Thyroid gland (tissue), 4 donors: ENCODE results near the gene OSBP2. TPM values are rescaled to one million over a fixed set of nuclear protein-coding genes. Genes with fewer than 3 reads are reported as not detected.

ENCODE experiments used
- DNase-seq, 2 donors: peaks; one replicate each; pipeline ENCODE4 v3.0.0-alpha.2; 2019
- H3K27ac ChIP-seq, 3 donors: fragments of 200-600 bp; sonication (generic); 1 replicate in 2 of 3; 2 replicates in 1 of 3; pipeline ENCODE4 v1.5.1; 2016 to 2019; ENCODE audit warnings: mild to moderate bottlenecking in 1 of 3, moderate library complexity in 1 of 3
- H3K27me3 ChIP-seq: fragments of 200-600 bp; sonication (generic); one replicate; pipeline ENCODE4 v1.5.1; 2019
- H3K36me3 ChIP-seq, 2 donors: fragments of 200-600 bp; sonication (generic); one replicate each; pipeline ENCODE4 v1.5.1; 2016 to 2019
- H3K4me1 ChIP-seq, 2 donors: fragments of 200-600 bp; sonication (generic); one replicate each; pipeline ENCODE4 v1.5.1; 2017 to 2019
- H3K4me3 ChIP-seq, 3 donors: fragments of 200-600 bp; sonication (generic); replicated peaks in 1 of 3; 1 replicate in 2 of 3; 2 replicates in 1 of 3; pipeline ENCODE4 v1.5.1; 2016; ENCODE audit warnings: mild to moderate bottlenecking in 1 of 3
- H3K9me3 ChIP-seq: fragments of 200-600 bp; sonication (generic); one replicate; pipeline ENCODE4 v1.5.1; 2017
- POLR2A ChIP-seq, 2 donors: fragments of 450-650 bp; IDR thresholded peaks; one replicate each; pipeline ENCODE4 v1.6.1; 2017; ENCODE audit warnings: antibody characterized with exemption in 2 of 2, mild to moderate bottlenecking in 2 of 2, moderate library complexity in 1 of 2
- WGBS, 2 donors: methylation state at CpG; one replicate each; pipeline ENCODE4 v1.1.5; 2017; 5-methylcytosine and 5-hydroxymethylcytosine counted together
- intact Hi-C: fragments of 100-400 bp; cut with DNase I; formaldehyde crosslinking; loops from one replicate; pipeline ENCODE4 v1.15.1; 2023
- total RNA-seq, 4 donors: library from RNA; depleted of rRNA; stranded (reverse); fragments of >200 nt; gene quantifications; one replicate each; pipeline ENCODE4 v1.2.3, GENCODE V29; 2016
- TF ChIP-seq, protein P1 (sequence below), 6 experiments: fragments of 200-600 bp in 3 of 6; fragments of 450-650 bp in 3 of 6; sonication (generic) in 3 of 6; IDR thresholded peaks; one replicate each; pipeline ENCODE4 v1.5.1; 2016 to 2019; ENCODE audit warnings: antibody characterized with exemption in 6 of 6, mild to moderate bottlenecking in 2 of 6, inconsistent platforms in 1 of 6, moderate library complexity in 1 of 6

The OSBP2 gene
- total RNA-seq, 4 donors from 2014 or later: 7.8 to 13.4 (median 11.5) TPM

DNA sequence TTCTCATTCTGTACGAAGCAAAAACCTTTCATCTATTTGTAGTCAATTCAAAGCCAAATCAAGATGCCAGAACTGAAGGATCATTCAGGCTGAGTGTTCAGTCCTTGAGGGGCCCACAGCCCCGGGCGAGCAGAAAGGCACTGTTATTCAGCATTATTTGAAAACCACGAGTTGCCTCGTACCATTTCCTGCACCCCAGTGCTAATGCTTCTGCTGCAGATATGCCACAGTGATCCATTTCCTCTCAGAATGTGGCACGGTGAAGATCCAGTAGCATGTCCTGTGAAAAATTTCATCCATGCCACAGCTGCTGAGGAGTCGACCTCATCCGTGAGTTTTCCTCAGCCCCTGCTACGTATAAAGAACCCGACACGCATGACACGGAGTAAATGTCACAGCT lies 85.4 kb downstream of the OSBP2 start:
- H3K4me3 ChIP-seq: no peak overlapping the region
- WGBS, 2 donors: 60 to 71% methylated on average over 12 of the region's 12 CpGs
- TF ChIP-seq, protein P1, sequence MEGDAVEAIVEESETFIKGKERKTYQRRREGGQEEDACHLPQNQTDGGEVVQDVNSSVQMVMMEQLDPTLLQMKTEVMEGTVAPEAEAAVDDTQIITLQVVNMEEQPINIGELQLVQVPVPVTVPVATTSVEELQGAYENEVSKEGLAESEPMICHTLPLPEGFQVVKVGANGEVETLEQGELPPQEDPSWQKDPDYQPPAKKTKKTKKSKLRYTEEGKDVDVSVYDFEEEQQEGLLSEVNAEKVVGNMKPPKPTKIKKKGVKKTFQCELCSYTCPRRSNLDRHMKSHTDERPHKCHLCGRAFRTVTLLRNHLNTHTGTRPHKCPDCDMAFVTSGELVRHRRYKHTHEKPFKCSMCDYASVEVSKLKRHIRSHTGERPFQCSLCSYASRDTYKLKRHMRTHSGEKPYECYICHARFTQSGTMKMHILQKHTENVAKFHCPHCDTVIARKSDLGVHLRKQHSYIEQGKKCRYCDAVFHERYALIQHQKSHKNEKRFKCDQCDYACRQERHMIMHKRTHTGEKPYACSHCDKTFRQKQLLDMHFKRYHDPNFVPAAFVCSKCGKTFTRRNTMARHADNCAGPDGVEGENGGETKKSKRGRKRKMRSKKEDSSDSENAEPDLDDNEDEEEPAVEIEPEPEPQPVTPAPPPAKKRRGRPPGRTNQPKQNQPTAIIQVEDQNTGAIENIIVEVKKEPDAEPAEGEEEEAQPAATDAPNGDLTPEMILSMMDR (IDR thresholded peaks at IDR 0.05): no peak
- no peak for TF ChIP-seq POLR2A (IDR thresholded peaks at IDR 0.05)
- intact Hi-C loops: no loop called here
- no peak overlapping the region for H3K27ac ChIP-seq
- H3K4me1 ChIP-seq: no peaks in the 10 kb centered on the region
- H3K36me3 ChIP-seq: no peaks in the 10 kb centered on the region
- no peaks in the 10 kb centered on the region for H3K27me3 ChIP-seq
- no peaks in the 10 kb centered on the region for H3K9me3 ChIP-seq
- no peak for DNase-seq

DNA sequence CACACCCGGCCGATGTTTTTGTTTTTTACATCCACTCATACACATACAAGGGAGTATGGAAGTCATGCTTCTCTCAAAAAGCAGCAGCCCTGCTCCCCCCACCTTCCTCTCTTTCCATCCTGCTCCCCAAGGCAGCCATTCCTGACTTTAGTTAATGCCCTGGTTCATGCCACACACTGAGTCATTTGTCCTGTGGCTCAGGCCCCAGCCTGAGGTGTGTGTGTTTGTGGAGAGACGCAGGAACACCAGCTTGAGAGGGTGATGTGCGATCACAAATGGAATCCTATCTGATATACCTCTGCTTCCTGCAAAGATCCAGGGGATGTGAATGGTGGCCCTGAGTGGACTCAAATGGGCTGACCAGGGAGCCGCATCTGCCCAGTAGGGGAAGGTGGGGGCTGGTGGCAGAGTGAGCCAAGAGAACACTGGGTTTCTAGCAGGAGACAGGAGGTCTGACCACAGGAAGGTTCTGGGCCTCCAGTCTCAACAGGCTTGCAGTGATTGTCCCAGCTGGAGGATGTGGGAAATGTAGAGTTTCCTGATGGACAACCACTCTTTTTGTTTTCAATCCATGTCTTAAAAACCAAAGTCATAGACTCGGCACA lies 86.7 kb downstream of the OSBP2 start:
- TF ChIP-seq, protein P1 (IDR thresholded peaks at IDR 0.05): no peak
- TF ChIP-seq POLR2A (IDR thresholded peaks at IDR 0.05): no peak
- intact Hi-C loops: no loop called here
- WGBS, 2 donors: 93 to 94% methylated on average over 6 of the region's 6 CpGs
- Histone ChIP-seq H3K27me3 (no peaks in the 10 kb centered on the region), H3K4me3 (no peak overlapping the region), H3K36me3 (no peaks in the 10 kb centered on the region), H3K27ac (no peak overlapping the region), H3K9me3 (no peaks in the 10 kb centered on the region), H3K4me1 (no peaks in the 10 kb centered on the region)
- DNase-seq: no peak

DNA sequence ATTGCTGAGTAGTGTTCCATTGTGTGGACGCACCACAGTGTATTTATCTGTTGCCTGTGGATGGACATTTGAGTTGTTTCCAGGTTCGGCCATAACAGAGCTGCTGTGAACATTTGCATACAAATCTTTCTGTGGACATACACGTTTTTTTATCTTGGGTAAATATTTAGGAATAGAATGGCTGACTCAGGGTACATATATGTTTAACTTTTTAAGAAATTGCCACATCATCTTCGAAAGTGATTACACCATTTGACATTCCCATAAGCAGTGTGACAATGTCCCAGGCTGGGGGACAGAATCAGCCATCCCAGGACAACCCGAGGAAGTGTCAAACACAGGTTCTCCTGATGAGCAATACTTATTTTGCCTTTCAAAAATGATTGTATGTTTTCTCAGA lies 87.9 kb downstream of the OSBP2 start:
- no peak for DNase-seq
- WGBS, 2 donors: 80 to 88% methylated on average over 5 of the region's 5 CpGs
- no peaks in the 10 kb centered on the region for H3K36me3 ChIP-seq
- no peaks in the 10 kb centered on the region for H3K9me3 ChIP-seq
- H3K4me3 ChIP-seq: no peak overlapping the region
- TF ChIP-seq, protein P1 (IDR thresholded peaks at IDR 0.05): no peak
- no peak for TF ChIP-seq POLR2A (IDR thresholded peaks at IDR 0.05)
- H3K27me3 ChIP-seq: no peaks in the 10 kb centered on the region
- no peaks in the 10 kb centered on the region for H3K4me1 ChIP-seq
- no peak overlapping the region for H3K27ac ChIP-seq
- intact Hi-C loops: no loop called here

DNA sequence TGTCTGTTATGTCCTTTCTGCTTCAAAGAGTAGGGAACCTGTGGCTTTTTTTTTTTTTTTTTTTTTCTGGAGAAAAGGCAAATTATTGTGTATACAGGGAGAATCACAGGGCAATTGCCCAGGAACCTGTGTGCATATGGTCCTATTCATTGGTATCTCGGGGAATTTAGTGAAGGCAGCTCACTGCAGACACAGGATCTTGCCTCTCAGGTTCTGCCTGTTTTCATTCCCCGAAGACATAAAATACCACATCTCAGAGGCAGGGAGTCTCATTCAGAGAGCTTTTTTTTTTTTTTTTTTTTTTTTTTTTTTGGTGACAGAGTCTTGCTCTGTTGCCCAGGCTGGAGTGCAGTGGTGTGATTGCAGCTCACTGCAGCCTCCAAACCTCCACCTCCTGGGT lies 88.3 kb downstream of the OSBP2 start:
- no peaks in the 10 kb centered on the region for H3K9me3 ChIP-seq
- no peak for TF ChIP-seq POLR2A (IDR thresholded peaks at IDR 0.05)
- TF ChIP-seq, protein P1 (IDR thresholded peaks at IDR 0.05): no peak
- H3K27me3 ChIP-seq: no peaks in the 10 kb centered on the region
- no peak overlapping the region for H3K27ac ChIP-seq
- no peak overlapping the region for H3K4me3 ChIP-seq
- intact Hi-C loops: no loop called here
- no peaks in the 10 kb centered on the region for H3K36me3 ChIP-seq
- 77 to 94% methylated on average over 2 of the region's 2 CpGs for WGBS, 2 donors
- no peak for DNase-seq
- no peaks in the 10 kb centered on the region for H3K4me1 ChIP-seq

DNA sequence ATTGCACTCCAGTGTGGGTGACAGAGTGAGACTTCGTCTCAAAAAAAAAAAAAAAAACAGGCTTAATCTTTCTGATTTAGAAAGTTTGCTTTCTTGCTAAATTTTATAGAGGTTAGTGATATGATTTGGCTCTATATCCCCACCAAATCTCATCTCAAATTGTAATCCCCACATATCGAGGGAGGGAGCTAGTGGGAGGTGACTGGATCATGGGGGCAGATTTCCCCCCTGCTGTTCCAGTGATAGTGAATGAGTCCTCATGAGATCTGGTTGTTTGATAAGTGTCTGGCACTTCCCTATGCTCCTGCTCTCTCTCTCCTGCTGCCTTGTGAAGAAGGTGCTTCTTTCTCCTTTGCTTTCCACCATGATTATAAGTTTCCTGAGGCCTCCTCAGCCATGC lies 90.9 kb downstream of the OSBP2 start:
- Histone ChIP-seq H3K36me3 (no peaks in the 10 kb centered on the region), H3K27ac (no peak overlapping the region), H3K4me1 (no peaks in the 10 kb centered on the region), H3K4me3 (no peak overlapping the region), H3K27me3 (no peaks in the 10 kb centered on the region), H3K9me3 (no peaks in the 10 kb centered on the region)
- intact Hi-C loops: no loop called here
- TF ChIP-seq POLR2A (IDR thresholded peaks at IDR 0.05): no peak
- TF ChIP-seq, protein P1 (IDR thresholded peaks at IDR 0.05): no peak
- no peak for DNase-seq
- WGBS, 2 donors: 82 to 88% methylated on average over 2 of the region's 2 CpGs
